Muscle of back (tissue), 11 donors: Measurements from ENCODE around the gene SMIM7. TPM values are rescaled to one million over a fixed set of nuclear protein-coding genes. Genes with fewer than 3 reads are reported as not detected.
"Not testable (repeated sequence)": the region's sequence is repeated elsewhere in the genome, so short reads cannot be mapped to it uniquely, and the experiment has no call there.

Experiments
- DNase-seq, 3 donors: peaks; one replicate each; pipeline versions ENCODE4 v3.0.0 to v3.0.0-alpha.2; 2013
- polyA plus RNA-seq, 10 donors: library from polyadenylated mRNA; unstranded; fragments of 120-200 nt; gene quantifications; one replicate each; pipeline ENCODE4 v1.2.1, GENCODE V29; 2013; ENCODE audit not compliant: insufficient read length in 10 of 10

The SMIM7 gene
- polyA plus RNA-seq, 10 donors: 44.8 to 68.8 (median 50.3) TPM

- no peak for DNase-seq
These were observed 496 bp downstream of the SMIM7 start for GRCh38 chr19:16659464-16659831.

DNA sequence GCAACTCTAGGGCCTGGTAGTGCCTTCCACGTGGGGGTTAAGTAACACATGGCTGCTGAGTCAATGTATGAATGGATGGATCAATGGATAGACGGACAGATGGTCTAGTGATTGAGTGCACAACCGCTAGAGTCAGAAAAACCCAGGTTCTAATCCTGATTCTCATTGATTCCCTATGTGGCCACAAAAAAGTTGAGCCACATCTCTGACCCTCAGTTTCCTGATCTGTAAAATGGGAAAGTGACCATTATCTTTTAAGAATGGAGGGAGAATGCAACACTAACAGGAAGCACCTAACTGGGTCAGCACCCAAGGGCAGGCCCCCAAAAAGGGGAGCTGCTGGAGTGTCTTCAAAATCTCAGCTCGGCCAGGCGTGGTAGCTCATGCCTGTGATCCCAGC is 2.6 kb downstream of the SMIM7 start:
- no peak for DNase-seq

DNA sequence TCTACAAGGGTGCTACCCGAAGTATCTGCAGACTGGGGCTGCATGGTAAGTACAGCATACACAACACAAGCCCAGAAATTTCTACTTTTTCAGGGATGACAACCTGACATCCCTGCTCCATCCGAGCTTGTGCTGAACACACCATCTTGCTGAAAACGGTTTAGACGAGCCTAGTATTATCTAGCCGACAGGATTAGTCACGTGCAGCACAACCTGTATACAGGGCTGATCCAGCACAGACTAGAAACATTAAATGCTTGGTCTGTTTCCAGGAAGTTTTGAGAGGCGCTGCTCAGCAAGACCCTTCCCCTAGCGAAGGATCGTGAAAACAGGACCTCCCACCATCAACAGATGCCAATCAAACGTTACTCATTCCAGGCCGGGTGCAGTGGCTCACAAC is 4.2 kb downstream of the SMIM7 start:
- DNase-seq: no peak

- no peak for DNase-seq
These were observed 5.3 kb downstream of the SMIM7 start for GRCh38 chr19:16654627-16655026.

- no peak for DNase-seq
These were observed 5.8 kb downstream of the SMIM7 start for GRCh38 chr19:16654140-16654539.

- peak in 1 of 3 donors; percentile 41 for DNase-seq
These were observed 7.1 kb downstream of the SMIM7 start for GRCh38 chr19:16652854-16653253.

- DNase-seq: not testable (repeated sequence)
These were observed 8.3 kb downstream of the SMIM7 start for GRCh38 chr19:16651421-16652188.

DNA sequence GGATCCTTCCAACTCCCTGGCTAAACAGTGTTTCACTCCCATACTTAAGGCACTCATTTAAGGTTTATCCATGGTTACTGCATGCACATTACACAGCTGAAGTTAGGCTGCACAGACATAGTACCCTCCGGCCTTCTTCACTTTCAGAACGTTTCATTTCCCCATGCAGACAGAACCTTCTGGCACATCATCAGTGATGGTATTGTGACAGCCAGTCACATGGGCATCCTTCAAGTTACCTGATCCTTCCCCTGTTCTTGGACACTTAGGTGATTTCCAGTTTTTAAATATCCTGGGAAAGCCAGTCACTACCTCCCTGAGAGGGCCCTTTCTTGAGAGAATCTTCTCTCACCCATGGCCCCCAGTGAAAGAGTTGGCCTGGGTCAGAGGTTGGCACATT is 9.1 kb downstream of the SMIM7 start:
- DNase-seq: no peak

DNA sequence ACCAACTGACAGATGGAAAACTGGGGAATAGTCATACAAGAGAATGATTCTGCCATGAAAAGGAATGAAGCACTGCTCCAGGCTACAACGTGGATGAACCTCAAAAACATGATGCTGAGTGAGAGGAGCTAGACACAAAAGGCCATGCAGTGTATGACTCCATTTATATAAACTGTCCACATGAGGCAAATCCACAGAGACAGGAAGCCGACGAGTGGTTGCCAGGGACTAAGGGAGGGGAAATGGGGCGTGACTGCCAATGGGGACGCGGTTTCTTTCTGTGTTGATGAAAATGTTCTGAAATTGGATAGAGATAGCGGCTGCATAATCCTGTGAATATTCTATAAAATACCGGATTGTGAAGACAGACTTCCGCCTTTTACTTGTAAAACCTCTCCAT is 10.2 kb downstream of the SMIM7 start:
- DNase-seq: peak in 2 of 3 donors; percentile 24 to 26

GRCh38 chr19:16645140-16645539 is 14.8 kb downstream of the SMIM7 start:
- no peak for DNase-seq

DNA sequence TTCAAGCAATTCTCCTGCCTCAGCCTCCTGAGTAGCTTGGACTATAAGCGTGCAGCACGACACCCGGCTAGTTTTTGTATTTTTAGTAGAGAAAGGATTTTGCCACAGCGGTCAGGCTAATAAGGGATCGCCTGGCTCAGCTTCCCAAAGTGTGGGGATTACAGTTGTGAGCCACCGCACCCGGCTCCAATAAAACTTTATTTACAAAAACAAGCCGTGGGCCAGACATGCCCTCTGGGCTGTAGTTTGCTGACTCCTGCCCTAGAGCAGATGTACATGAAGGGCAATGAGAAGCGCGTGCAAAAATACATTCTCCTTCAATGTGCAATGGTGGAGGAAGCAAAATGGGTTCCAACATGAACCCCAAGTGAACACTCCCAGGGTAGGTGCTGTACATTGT is 18.2 kb downstream of the SMIM7 start:
- DNase-seq: no peak

DNA sequence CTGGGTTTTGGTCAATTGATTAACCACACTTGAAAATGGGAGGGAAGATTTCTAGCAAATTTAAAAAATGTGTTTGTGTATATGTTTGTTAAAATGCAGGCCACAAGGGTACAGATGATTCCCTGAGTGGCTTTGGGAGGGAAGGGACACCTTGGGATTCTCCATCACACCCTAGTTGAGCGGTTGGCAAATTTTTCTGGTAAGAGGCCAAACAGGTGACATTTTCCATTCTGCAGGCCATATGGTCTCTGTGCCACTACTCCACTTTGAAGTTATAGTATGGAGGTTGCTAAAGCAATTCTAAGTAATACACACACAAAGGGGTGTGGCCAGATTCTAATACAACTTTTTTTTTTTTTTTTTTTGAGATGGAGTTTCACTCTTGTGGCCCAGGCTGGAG is 19.0 kb downstream of the SMIM7 start:
- no peak for DNase-seq

GRCh38 chr19:16638666-16639065 is 21.3 kb downstream of the SMIM7 start:
- DNase-seq: no peak

GRCh38 chr19:16637535-16637934 is 22.4 kb downstream of the SMIM7 start:
- DNase-seq: no peak

- DNase-seq: no peak
These were observed 28.5 kb downstream of the SMIM7 start for GRCh38 chr19:16631465-16631864.

GRCh38 chr19:16628984-16629691 is 30.8 kb downstream of the SMIM7 start:
- DNase-seq: peak; percentile 78 to 93 (median 81)

- peak; percentile 96 to 98 (median 98) for DNase-seq
These were observed 31.6 kb downstream of the SMIM7 start, which contains the start of gene MED26 for GRCh38 chr19:16628183-16628983. Gene MED26 (minus strand): TSS chr19:16628204. CDS start chr19:16627943, 261 bp downstream.

DNA sequence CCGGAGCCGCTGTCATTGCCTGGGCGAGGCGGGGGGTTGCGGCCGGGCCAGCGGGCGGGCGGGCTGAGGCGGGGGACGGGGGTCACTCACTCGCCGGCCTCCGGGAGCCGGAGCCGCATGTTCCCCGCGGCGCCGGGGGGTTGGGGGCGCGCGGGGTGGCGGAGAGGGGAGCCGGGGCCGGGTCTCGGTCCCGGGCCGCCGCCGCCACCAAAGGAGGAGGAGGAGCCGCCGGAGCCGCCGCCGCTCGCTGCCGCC is 32.1 kb downstream of the SMIM7 start:
- no peak for DNase-seq

DNA sequence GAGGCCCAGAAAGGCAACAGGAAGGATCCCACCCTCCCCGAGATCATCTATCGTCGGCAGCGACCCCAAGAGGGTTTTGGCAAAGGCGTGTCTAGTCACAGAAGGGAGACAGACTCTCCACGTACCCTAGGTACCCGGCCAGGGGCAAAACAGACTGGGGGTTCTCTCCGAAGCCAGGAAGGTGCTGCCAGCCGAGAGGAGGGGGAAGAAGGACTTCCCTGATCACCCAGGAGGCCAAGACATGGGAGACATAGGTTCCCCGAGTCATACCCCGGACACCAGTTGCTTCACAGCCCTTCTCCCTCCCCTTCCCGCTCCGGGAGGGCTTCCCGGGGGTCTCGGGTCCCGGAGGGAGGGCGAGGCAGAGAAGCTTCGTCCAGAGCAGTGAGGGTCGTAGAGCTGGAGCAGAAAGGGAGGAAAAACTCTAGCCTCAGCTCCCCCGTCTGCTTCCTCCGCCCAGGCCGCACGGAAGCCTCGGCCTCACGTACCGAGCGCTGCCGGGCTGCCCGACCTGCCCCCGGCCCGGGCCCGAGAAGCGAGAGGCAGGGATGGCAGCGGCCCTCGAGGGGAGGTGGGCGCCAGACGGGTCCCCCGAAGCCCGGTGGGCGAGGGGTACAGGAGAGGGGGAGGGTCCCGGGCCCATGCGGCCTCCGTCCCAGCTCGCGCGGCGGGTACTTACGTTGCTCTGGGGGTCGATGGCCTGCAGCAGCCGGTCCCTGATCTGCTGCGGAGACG is 32.6 kb downstream of the SMIM7 start:
- DNase-seq: peak in 1 of 3 donors; percentile 42

GRCh38 chr19:16626796-16627192 is 33.1 kb downstream of the SMIM7 start:
- DNase-seq: no peak

- no peak for DNase-seq
These were observed 34.6 kb downstream of the SMIM7 start for GRCh38 chr19:16625163-16625958.
